H9 (cell line): ENCODE data around the gene BRK1. TPM values are rescaled to one million over a fixed set of nuclear protein-coding genes. Genes with fewer than 3 reads are reported as not detected.

Experiments used
- DNase-seq: peaks from one replicate; pipeline ENCODE4 v3.0.0-alpha.2; 2017
- H2AFZ ChIP-seq: one replicate; pipeline ENCODE4 v1.6.1; 2013; ENCODE audit warnings: mild to moderate bottlenecking, low read length, control low read depth, moderate library complexity
- H2AK5ac ChIP-seq: 2 replicates; pipeline ENCODE4 v1.6.1; 2013; ENCODE audit warnings: low read length, control low read depth, mixed read lengths; ENCODE audit not compliant: insufficient read length
- H2BK120ac ChIP-seq: one replicate; pipeline ENCODE4 v1.6.1; 2013; ENCODE audit warnings: low read depth, mild to moderate bottlenecking, low read length, control low read depth, inconsistent platforms; ENCODE audit not compliant: poor library complexity, severe bottlenecking
- H2BK12ac ChIP-seq: 2 replicates; pipeline ENCODE4 v1.6.1; 2013; ENCODE audit warnings: low read length, control low read depth, mixed read lengths, low read depth; ENCODE audit not compliant: insufficient read length
- H2BK15ac ChIP-seq: 2 replicates; pipeline ENCODE4 v1.6.1; 2013; ENCODE audit warnings: low read depth, low read length, control low read depth
- H2BK20ac ChIP-seq: one replicate; pipeline ENCODE4 v1.6.1; 2013; ENCODE audit warnings: low read depth, mild to moderate bottlenecking, low read length, control low read depth, inconsistent platforms; ENCODE audit not compliant: poor library complexity, severe bottlenecking
- H2BK5ac ChIP-seq: 2 replicates; pipeline ENCODE4 v1.6.1; 2013; ENCODE audit warnings: low read length, control low read depth, mixed read lengths; ENCODE audit not compliant: insufficient read length
- H3K14ac ChIP-seq: 2 replicates; pipeline ENCODE4 v1.6.1; 2013; ENCODE audit warnings: low read length, control low read depth; ENCODE audit not compliant: insufficient read depth
- H3K18ac ChIP-seq: 2 replicates; pipeline ENCODE4 v1.6.1; 2013; ENCODE audit warnings: low read depth, mild to moderate bottlenecking, mixed read lengths, low read length, control low read depth; ENCODE audit not compliant: insufficient read length
- H3K23ac ChIP-seq: 2 replicates; pipeline ENCODE4 v1.6.1; 2013; ENCODE audit warnings: low read length, control low read depth, mixed read lengths, low read depth; ENCODE audit not compliant: insufficient read length
- H3K23me2 ChIP-seq: 2 replicates; pipeline ENCODE4 v1.6.1; 2013; ENCODE audit warnings: low read depth, mild to moderate bottlenecking, mixed read lengths, low read length, control low read depth; ENCODE audit not compliant: insufficient read length, poor library complexity, severe bottlenecking
- H3K27ac ChIP-seq: 2 replicates; pipeline ENCODE4 v1.5.1; 2013; ENCODE audit warnings: low read length, control low read depth, mixed read lengths, low read depth; ENCODE audit not compliant: insufficient read length
- H3K27me3 ChIP-seq: 2 replicates; pipeline ENCODE4 v1.6.1; 2013; ENCODE audit warnings: low read length, control low read depth, inconsistent platforms; ENCODE audit not compliant: insufficient read depth
- H3K4ac ChIP-seq: 2 replicates; pipeline ENCODE4 v1.6.1; 2013; ENCODE audit warnings: low read depth, mild to moderate bottlenecking, control low read depth, inconsistent platforms, low read length, moderate library complexity
- H3K4me1 ChIP-seq: 2 replicates; pipeline ENCODE4 v1.6.1; 2013; ENCODE audit warnings: low read length, control low read depth, inconsistent platforms; ENCODE audit not compliant: insufficient read depth
- H3K4me2 ChIP-seq: 2 replicates; pipeline ENCODE4 v1.6.1; 2013; ENCODE audit warnings: low read length, control low read depth, mixed read lengths; ENCODE audit not compliant: insufficient read length, insufficient read depth
- H3K56ac ChIP-seq: 2 replicates; pipeline ENCODE4 v1.6.1; 2013; ENCODE audit warnings: low read depth, mild to moderate bottlenecking, mixed read lengths, low read length, control low read depth; ENCODE audit not compliant: insufficient read length
- H3K79me1 ChIP-seq: 2 replicates; pipeline ENCODE4 v1.6.1; 2013; ENCODE audit warnings: low read depth, mild to moderate bottlenecking, moderate library complexity, low read length, control low read depth, inconsistent platforms; ENCODE audit not compliant: insufficient read depth, poor library complexity, severe bottlenecking
- H3K79me2 ChIP-seq: 2 replicates; pipeline ENCODE4 v1.6.1; 2013; ENCODE audit warnings: low read length, control low read depth, inconsistent platforms; ENCODE audit not compliant: insufficient read depth
- H3K9ac ChIP-seq: 2 replicates; pipeline ENCODE4 v1.6.1; 2013; ENCODE audit warnings: low read length, control low read depth, mixed read lengths; ENCODE audit not compliant: insufficient read length; ENCODE audit errors: extremely low read depth
- H3K9me3 ChIP-seq: one replicate; pipeline ENCODE4 v1.6.1; 2013; ENCODE audit warnings: low read depth, low read length, inconsistent platforms; ENCODE audit not compliant: control insufficient read depth
- H3T11ph ChIP-seq: one replicate; pipeline ENCODE4 v1.6.1; 2013; ENCODE audit warnings: mild to moderate bottlenecking, low read length, control low read depth, inconsistent platforms
- H4K20me1 ChIP-seq: one replicate; pipeline ENCODE4 v1.6.1; 2013; ENCODE audit not compliant: control insufficient read depth, insufficient read length, insufficient read depth
- H4K5ac ChIP-seq: 2 replicates; pipeline ENCODE4 v1.6.1; 2013; ENCODE audit warnings: low read depth, mild to moderate bottlenecking, mixed read lengths, low read length, control low read depth; ENCODE audit not compliant: insufficient read length
- H4K8ac ChIP-seq: replicated peaks from 2 replicates; pipeline ENCODE4 v1.6.1; 2013; ENCODE audit warnings: low read length, control low read depth, mixed read lengths, low read depth; ENCODE audit not compliant: insufficient read length
- H4K91ac ChIP-seq: 2 replicates; pipeline ENCODE4 v1.6.1; 2013; ENCODE audit warnings: low read depth, mild to moderate bottlenecking, moderate library complexity, mixed read lengths, low read length, control low read depth; ENCODE audit not compliant: insufficient read length
- H3K27ac Mint-ChIP-seq, 3 experiments: 2 replicates in 2 of 3; 3 replicates in 1 of 3; pipeline ENCODE4 v1.8.0; 2020 to 2021; ENCODE audit warnings: mixed read lengths in 3 of 3, mild to moderate bottlenecking in 1 of 3, moderate library complexity in 1 of 3
- H3K27me3 Mint-ChIP-seq: 2 replicates; pipeline ENCODE4 v1.8.0; 2021; ENCODE audit warnings: low read depth, mild to moderate bottlenecking, moderate library complexity, mixed read lengths
- H3K36me3 Mint-ChIP-seq, 3 experiments: 2 replicates in 2 of 3; 3 replicates in 1 of 3; pipeline ENCODE4 v1.8.0; 2020 to 2021; ENCODE audit warnings: low read depth in 3 of 3, mixed read lengths in 3 of 3; ENCODE audit not compliant: insufficient read depth in 1 of 3
- H3K4me1 Mint-ChIP-seq, 2 experiments: 2 replicates each; pipeline ENCODE4 v1.8.0; 2020; ENCODE audit warnings: mixed read lengths in 2 of 2
- H3K4me3 Mint-ChIP-seq, 2 experiments: 2 replicates in 1 of 2; 3 replicates in 1 of 2; pipeline ENCODE4 v1.8.0; 2020 to 2021; ENCODE audit warnings: mild to moderate bottlenecking in 2 of 2, mixed read lengths in 2 of 2, moderate library complexity in 1 of 2
- H3K9me3 Mint-ChIP-seq, 2 experiments: 2 replicates in 1 of 2; 3 replicates in 1 of 2; pipeline ENCODE4 v1.8.0; 2020; ENCODE audit warnings: mild to moderate bottlenecking in 2 of 2, mixed read lengths in 2 of 2, moderate library complexity in 1 of 2
- WGBS: extraction: QIAGEN DNeasy Blood & Tissue Kit; methylation state at CpG from one replicate; pipeline ENCODE4 v1.1.7; 2013; ENCODE audit warnings: missing lambda C conversion rate, low lambda C conversion rate, mixed read lengths; ENCODE audit not compliant: insufficient read length; ENCODE audit errors: extremely low coverage; 5-methylcytosine and 5-hydroxymethylcytosine counted together
- total RNA-seq: library from RNA; stranded (reverse); gene quantifications from 2 replicates; pipeline ENCODE4 v1.2.1, GENCODE V29; 2021
- TF ChIP-seq, protein P1 (sequence below): fragments of 200-600 bp; sonication (generic); conservative IDR thresholded peaks from 3 replicates; pipeline ENCODE4 v1.8.0; 2021; ENCODE audit warnings: antibody characterized with exemption, mild to moderate bottlenecking

The BRK1 gene
- total RNA-seq, 1 experiment from 2014 or later = 121 TPM

DNA sequence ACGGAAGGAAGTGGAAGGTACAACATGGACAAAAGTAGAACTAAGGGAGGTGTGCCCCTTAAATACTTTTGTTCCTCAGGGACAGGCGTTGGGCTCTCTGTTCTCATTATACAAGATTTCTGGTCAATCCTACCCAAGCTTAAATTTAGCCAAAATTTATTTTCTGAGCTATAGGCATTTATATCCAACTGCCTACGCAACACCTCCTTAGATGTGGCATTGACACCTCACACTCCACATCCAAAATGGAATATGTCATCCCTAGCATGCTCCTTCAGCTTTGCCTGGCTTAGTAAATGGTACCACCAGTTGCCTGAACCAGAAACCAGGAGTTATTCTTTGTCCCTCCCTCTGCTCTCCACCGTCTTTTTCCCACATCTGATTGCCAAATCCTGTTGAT lies 33.6 kb upstream of the BRK1 start:
- no peak overlapping the region for H3K4me3 Mint-ChIP-seq
- H3K9me3 ChIP-seq = no peaks in the 10 kb centered on the region
- no peaks in the 10 kb centered on the region for H3K79me2 ChIP-seq
- no peak overlapping the region for H4K5ac ChIP-seq
- H2BK15ac ChIP-seq = no peak overlapping the region
- no peak overlapping the region for H2BK20ac ChIP-seq
- H3K79me1 ChIP-seq = no peaks in the 10 kb centered on the region
- no peaks in the 10 kb centered on the region for H3K23me2 ChIP-seq
- no peak overlapping the region for H4K91ac ChIP-seq
- no peak overlapping the region for H3T11ph ChIP-seq
- H2BK120ac ChIP-seq = no peak overlapping the region
- H3K4me1 ChIP-seq = no peaks in the 10 kb centered on the region
- no CpG with 5 or more reads among the region's 4 CpGs for WGBS
- no peak overlapping the region for H2BK12ac ChIP-seq
- no peak overlapping the region for H2AFZ ChIP-seq
- H2AK5ac ChIP-seq = no peak overlapping the region
- no peaks in the 10 kb centered on the region for H3K27me3 Mint-ChIP-seq
- no peak overlapping the region for H4K8ac ChIP-seq
- H3K23ac ChIP-seq = no peak overlapping the region
- peaks cover 22 to 82% (median 73%) of the 10 kb centered on the region in 3 experiments for H3K36me3 Mint-ChIP-seq
- no peak overlapping the region for H2BK5ac ChIP-seq
- no peak overlapping the region for H3K27ac ChIP-seq
- no peak overlapping the region for H3K4ac ChIP-seq
- H3K18ac ChIP-seq = no peak overlapping the region
- no peak for DNase-seq
- no peak overlapping the region for H3K27ac Mint-ChIP-seq
- H4K20me1 ChIP-seq = no peaks in the 10 kb centered on the region
- H3K4me2 ChIP-seq = no peak overlapping the region
- H3K56ac ChIP-seq = no peak overlapping the region
- TF ChIP-seq, protein P1, sequence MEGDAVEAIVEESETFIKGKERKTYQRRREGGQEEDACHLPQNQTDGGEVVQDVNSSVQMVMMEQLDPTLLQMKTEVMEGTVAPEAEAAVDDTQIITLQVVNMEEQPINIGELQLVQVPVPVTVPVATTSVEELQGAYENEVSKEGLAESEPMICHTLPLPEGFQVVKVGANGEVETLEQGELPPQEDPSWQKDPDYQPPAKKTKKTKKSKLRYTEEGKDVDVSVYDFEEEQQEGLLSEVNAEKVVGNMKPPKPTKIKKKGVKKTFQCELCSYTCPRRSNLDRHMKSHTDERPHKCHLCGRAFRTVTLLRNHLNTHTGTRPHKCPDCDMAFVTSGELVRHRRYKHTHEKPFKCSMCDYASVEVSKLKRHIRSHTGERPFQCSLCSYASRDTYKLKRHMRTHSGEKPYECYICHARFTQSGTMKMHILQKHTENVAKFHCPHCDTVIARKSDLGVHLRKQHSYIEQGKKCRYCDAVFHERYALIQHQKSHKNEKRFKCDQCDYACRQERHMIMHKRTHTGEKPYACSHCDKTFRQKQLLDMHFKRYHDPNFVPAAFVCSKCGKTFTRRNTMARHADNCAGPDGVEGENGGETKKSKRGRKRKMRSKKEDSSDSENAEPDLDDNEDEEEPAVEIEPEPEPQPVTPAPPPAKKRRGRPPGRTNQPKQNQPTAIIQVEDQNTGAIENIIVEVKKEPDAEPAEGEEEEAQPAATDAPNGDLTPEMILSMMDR = no peak
- no peak overlapping the region for H3K14ac ChIP-seq
- no peaks in the 10 kb centered on the region for H3K9me3 Mint-ChIP-seq
- H3K9ac ChIP-seq = no peak overlapping the region
- H3K27me3 ChIP-seq = no peaks in the 10 kb centered on the region
- H3K4me1 Mint-ChIP-seq = no peaks in the 10 kb centered on the region
